Measurements from ENCODE around the gene ZMIZ1.

DNA sequence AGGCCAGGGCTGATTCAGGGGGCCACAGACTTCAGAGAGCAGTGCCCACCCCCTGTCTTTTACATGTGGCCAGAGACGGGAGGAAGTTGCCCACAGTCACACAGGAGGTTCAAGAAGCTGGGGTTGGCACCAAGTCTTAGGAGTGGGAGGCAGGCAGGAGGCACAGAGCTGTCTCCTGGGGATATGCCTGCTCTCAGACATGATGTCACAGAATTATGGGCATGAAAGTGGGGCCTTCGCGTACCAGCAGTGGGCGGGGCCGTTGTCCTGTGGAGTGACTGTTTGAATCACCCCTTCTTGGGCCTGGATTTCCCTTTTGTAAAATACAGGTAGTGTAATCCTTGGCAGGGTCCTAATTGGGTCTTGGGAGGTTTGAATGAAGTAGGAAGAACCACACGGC is 197.3 kb downstream of the ZMIZ1 start:
- TF ChIP-seq, protein P1, sequence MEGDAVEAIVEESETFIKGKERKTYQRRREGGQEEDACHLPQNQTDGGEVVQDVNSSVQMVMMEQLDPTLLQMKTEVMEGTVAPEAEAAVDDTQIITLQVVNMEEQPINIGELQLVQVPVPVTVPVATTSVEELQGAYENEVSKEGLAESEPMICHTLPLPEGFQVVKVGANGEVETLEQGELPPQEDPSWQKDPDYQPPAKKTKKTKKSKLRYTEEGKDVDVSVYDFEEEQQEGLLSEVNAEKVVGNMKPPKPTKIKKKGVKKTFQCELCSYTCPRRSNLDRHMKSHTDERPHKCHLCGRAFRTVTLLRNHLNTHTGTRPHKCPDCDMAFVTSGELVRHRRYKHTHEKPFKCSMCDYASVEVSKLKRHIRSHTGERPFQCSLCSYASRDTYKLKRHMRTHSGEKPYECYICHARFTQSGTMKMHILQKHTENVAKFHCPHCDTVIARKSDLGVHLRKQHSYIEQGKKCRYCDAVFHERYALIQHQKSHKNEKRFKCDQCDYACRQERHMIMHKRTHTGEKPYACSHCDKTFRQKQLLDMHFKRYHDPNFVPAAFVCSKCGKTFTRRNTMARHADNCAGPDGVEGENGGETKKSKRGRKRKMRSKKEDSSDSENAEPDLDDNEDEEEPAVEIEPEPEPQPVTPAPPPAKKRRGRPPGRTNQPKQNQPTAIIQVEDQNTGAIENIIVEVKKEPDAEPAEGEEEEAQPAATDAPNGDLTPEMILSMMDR (IDR thresholded peaks at IDR 0.05), result no peak
- TF ChIP-seq CEBPB (IDR thresholded peaks at IDR 0.05), result no peak
- no peak for TF ChIP-seq MAFK (IDR thresholded peaks at IDR 0.05; ENCODE audit: partially characterized antibody)
- no peak for TF ChIP-seq RAD21 (conservative IDR thresholded peaks at IDR 0.05 in 1 of 2, IDR thresholded peaks at IDR 0.05 in 1 of 2)
- no peak for TF ChIP-seq HOXA7 (CRISPR knock-in tag; IDR thresholded peaks at IDR 0.05)
- TF ChIP-seq, protein P2, sequence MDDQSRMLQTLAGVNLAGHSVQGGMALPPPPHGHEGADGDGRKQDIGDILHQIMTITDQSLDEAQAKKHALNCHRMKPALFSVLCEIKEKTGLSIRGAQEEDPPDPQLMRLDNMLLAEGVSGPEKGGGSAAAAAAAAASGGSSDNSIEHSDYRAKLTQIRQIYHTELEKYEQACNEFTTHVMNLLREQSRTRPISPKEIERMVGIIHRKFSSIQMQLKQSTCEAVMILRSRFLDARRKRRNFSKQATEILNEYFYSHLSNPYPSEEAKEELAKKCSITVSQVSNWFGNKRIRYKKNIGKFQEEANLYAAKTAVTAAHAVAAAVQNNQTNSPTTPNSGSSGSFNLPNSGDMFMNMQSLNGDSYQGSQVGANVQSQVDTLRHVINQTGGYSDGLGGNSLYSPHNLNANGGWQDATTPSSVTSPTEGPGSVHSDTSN (IDR thresholded peaks at IDR 0.05), result no peak
